GM19035 (cell line): ENCODE data around the gene RPRD2.
"Not testable (repeated sequence)": the region's sequence is repeated elsewhere in the genome, so short reads cannot be mapped to it uniquely, and the experiment has no call there.

Experiments used
- ATAC-seq: cut with Tn5 transposase; IDR thresholded peaks from one replicate; pipeline ENCODE4 v1.9.1; 2021; ENCODE audit not compliant: unreplicated experiment

Gene RPRD2

GRCh38 chr1:150363426-150364230 lies at the start of gene RPRD2:
Gene RPRD2, plus strand, starts transcription at chr1:150364147. Its CDS starts 568 bp downstream, at chr1:150364715.
- peak; percentile 81 for ATAC-seq

- ATAC-seq: not testable (repeated sequence)
These were observed 49.3 kb upstream of the RPRD2 start for GRCh38 chr1:150314691-150315090.

- no peak for ATAC-seq
These were observed 43.3 kb upstream of the RPRD2 start for GRCh38 chr1:150320667-150320978.

- no peak for ATAC-seq
These were observed 42.2 kb upstream of the RPRD2 start for GRCh38 chr1:150321826-150322166.

- ATAC-seq: no peak
These were observed 41.6 kb upstream of the RPRD2 start for GRCh38 chr1:150322310-150322709.

- no peak for ATAC-seq
These were observed 31.2 kb upstream of the RPRD2 start for GRCh38 chr1:150332651-150333290.

- ATAC-seq: no peak
These were observed 17.6 kb upstream of the RPRD2 start for GRCh38 chr1:150346316-150346715.

GRCh38 chr1:150352866-150353265 lies 11.1 kb upstream of the RPRD2 start:
- no peak for ATAC-seq

- ATAC-seq: no peak
These were observed 1.1 kb upstream of the RPRD2 start for GRCh38 chr1:150362721-150363425.

- peak; percentile 15 for ATAC-seq
These were observed 470 bp downstream of the RPRD2 start for GRCh38 chr1:150364231-150365003.

GRCh38 chr1:150365941-150366340 lies 2.0 kb downstream of the RPRD2 start:
- no peak for ATAC-seq

- no peak for ATAC-seq
These were observed 2.7 kb downstream of the RPRD2 start for GRCh38 chr1:150366416-150367296.

GRCh38 chr1:150371110-150371509 lies 7.2 kb downstream of the RPRD2 start:
- ATAC-seq: no peak

- no peak for ATAC-seq
These were observed 8.6 kb downstream of the RPRD2 start for GRCh38 chr1:150372580-150372979.

GRCh38 chr1:150376110-150376509 lies 12.2 kb downstream of the RPRD2 start:
- no peak for ATAC-seq

- no peak for ATAC-seq
These were observed 19.8 kb downstream of the RPRD2 start for GRCh38 chr1:150383631-150384324.

- no peak for ATAC-seq
These were observed 21.8 kb downstream of the RPRD2 start for GRCh38 chr1:150385537-150386445.

- ATAC-seq: no peak
These were observed 22.6 kb downstream of the RPRD2 start for GRCh38 chr1:150386592-150386991.

GRCh38 chr1:150387200-150387599 lies 23.3 kb downstream of the RPRD2 start:
- no peak for ATAC-seq
